Smooth muscle cell (in vitro differentiated cells): Measurements from ENCODE around the gene SEC62. TPM values are rescaled to one million over a fixed set of nuclear protein-coding genes. Genes with fewer than 3 reads are reported as not detected.

Source experiments
- DNase-seq: peaks from one replicate; lab custom pipeline; 2025; ENCODE audit not compliant: unreplicated experiment; lab: John Stamatoyannopoulos, UW
- H2AFZ ChIP-seq: fragments of 200-600 bp; sonication (generic); 2 replicates; pipeline ENCODE4 v1.6.0; 2016; ENCODE audit warnings: antibody characterized with exemption, low read depth, mild to moderate bottlenecking
- H3F3A ChIP-seq: fragments of 200-600 bp; sonication (generic); 2 replicates; pipeline ENCODE4 v1.6.0; 2017; ENCODE audit warnings: antibody characterized with exemption, low read depth
- H3K27ac ChIP-seq: fragments of 200-600 bp; sonication (generic); 2 replicates; pipeline ENCODE4 v1.5.1; 2016; ENCODE audit warnings: low read depth, mild to moderate bottlenecking
- H3K27me3 ChIP-seq: fragments of 200-600 bp; sonication (generic); 2 replicates; pipeline ENCODE4 v1.6.1; 2016; ENCODE audit warnings: low read depth, mild to moderate bottlenecking
- H3K36me3 ChIP-seq: fragments of 200-600 bp; sonication (generic); 2 replicates; pipeline ENCODE4 v1.5.1; 2016; ENCODE audit warnings: low read depth
- H3K4me1 ChIP-seq: fragments of 200-600 bp; sonication (generic); 2 replicates; pipeline ENCODE4 v1.5.1; 2016; ENCODE audit warnings: low read depth
- H3K4me2 ChIP-seq: fragments of 200-600 bp; sonication (generic); 2 replicates; pipeline ENCODE4 v1.6.0; 2016; ENCODE audit warnings: mild to moderate bottlenecking
- H3K4me3 ChIP-seq: fragments of 200-600 bp; sonication (generic); 2 replicates; pipeline ENCODE4 v1.5.1; 2016; ENCODE audit warnings: mild to moderate bottlenecking
- H3K79me2 ChIP-seq: fragments of 200-600 bp; sonication (generic); 2 replicates; pipeline ENCODE4 v1.6.0; 2016; ENCODE audit warnings: low read depth, mild to moderate bottlenecking
- H3K9ac ChIP-seq: fragments of 200-600 bp; sonication (generic); 2 replicates; pipeline ENCODE4 v1.6.0; 2016; ENCODE audit warnings: low read depth
- H3K9me3 ChIP-seq: fragments of 200-600 bp; sonication (generic); replicated peaks from 2 replicates; pipeline ENCODE4 v1.5.1; 2016; ENCODE audit warnings: low read depth
- H4K20me1 ChIP-seq: fragments of 200-600 bp; sonication (generic); 2 replicates; pipeline ENCODE4 v1.6.0; 2016; ENCODE audit warnings: low read depth
- CTCF ChIP-seq: fragments of 200-600 bp; sonication (generic); IDR thresholded peaks from 2 replicates; pipeline ENCODE4 v1.5.1; 2017; ENCODE audit warnings: borderline replicate concordance, mild to moderate bottlenecking, antibody characterized with exemption; ENCODE audit not compliant: insufficient read depth, poor library complexity, severe bottlenecking
- WGBS: methylation state at CpG from one replicate; pipeline ENCODE4 v1.1.7; 2016; ENCODE audit warnings: low lambda C conversion rate; 5-methylcytosine and 5-hydroxymethylcytosine counted together
- polyA plus RNA-seq: library from polyadenylated mRNA; unstranded; fragments of >200 nt; fragmentation: Nextera tagmentation; extraction: Ambion mirVana; gene quantifications from 2 replicates; pipeline ENCODE4 v1.2.1, GENCODE V29; 2016
- total RNA-seq: library from RNA; depleted of rRNA; stranded (reverse); fragments of >200 nt; gene quantifications from 2 replicates; pipeline ENCODE4 v1.2.3, GENCODE V29; 2014

The SEC62 gene
- total and polyA plus RNA-seq, 2 experiments from 2014 or later = 41.0 to 125 TPM

DNA sequence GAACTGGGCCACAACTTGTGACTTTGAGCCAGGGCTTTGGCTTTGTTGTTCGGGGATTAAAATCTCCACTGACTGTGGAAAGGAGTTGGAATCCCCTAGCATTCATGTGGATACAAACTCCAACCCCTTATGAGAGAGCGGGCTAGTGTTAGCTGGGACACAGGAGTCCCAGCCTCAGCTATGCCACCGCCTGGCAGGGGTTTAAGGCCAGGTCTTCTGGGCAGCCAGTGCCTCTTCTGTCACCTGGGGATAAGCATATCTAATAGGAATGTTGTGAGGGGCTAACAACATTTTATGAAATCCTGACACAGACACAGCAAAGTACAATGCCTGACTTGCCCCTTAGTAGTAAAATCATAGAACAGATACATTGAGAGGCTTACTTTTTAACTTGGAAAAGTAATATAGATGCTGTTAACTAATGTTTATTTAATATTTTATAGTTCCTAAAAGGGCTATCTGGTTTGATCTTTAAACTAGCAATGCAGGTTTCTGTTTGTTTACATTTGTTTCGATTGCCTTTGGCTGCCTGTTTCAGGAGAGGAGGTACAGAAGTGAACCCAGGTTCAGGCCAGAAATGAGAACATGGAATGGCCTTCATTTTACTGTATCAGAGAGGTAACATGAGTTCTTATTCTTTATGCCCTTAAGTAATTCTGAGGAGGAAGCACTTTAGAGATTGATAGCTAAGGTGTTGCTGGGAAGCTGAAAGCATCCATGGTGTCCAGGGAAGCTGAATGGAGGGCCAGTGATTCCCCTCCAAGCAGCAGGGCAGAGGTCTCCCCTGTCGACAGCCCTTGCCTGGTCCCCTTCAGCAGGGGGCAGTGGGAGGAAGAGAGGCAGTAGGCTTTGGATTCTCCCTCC lies 79.9 kb downstream of the SEC62 start:
- Histone ChIP-seq H3K79me2 (no peaks in the 10 kb centered on the region), H3K9ac (no peak overlapping the region), H3K36me3 (no peaks in the 10 kb centered on the region), H3K9me3 (no peaks in the 10 kb centered on the region), H4K20me1 (no peaks in the 10 kb centered on the region), H2AFZ (no peak overlapping the region), H3K27ac (no peak overlapping the region), H3K4me3 (no peak overlapping the region), H3K4me1 (no peaks in the 10 kb centered on the region), H3K4me2 (no peak overlapping the region), H3F3A (no peaks in the 10 kb centered on the region), H3K27me3 (peaks cover 9% of the 10 kb centered on the region)
- no peak for TF ChIP-seq CTCF
- DNase-seq = no peak
- WGBS = 87% methylated on average over 5 of the region's 5 CpGs

- H4K20me1 ChIP-seq = no peaks in the 10 kb centered on the region
- no peaks in the 10 kb centered on the region for H3K36me3 ChIP-seq
- H3K27me3 ChIP-seq = peaks cover 3% of the 10 kb centered on the region
- H3K9ac ChIP-seq = no peak overlapping the region
- DNase-seq = no peak
- no peaks in the 10 kb centered on the region for H3K4me1 ChIP-seq
- 95% methylated on average over 3 of the region's 3 CpGs for WGBS
- H2AFZ ChIP-seq = no peak overlapping the region
- H3K9me3 ChIP-seq = no peaks in the 10 kb centered on the region
- no peak overlapping the region for H3K27ac ChIP-seq
- H3K79me2 ChIP-seq = no peaks in the 10 kb centered on the region
- H3K4me2 ChIP-seq = no peak overlapping the region
- no peaks in the 10 kb centered on the region for H3F3A ChIP-seq
- no peak overlapping the region for H3K4me3 ChIP-seq
- no peak for TF ChIP-seq CTCF
Observed at GRCh38 chr3:170047133-170047404, 80.5 kb downstream of the SEC62 start.

Other genes starting within 250 kb of the SEC62 start
- gene TERC, start 201.7 kb upstream of the SEC62 start, total RNA-seq = 148 and 194 TPM in 2 replicates
- gene TERC, start 201.7 kb upstream of the SEC62 start, polyA plus RNA-seq = not detected in 2 replicates
- 1.7 and 2.2 TPM in 2 replicates for gene ACTRT3, start 197.2 kb upstream of the SEC62 start, total RNA-seq
- gene ACTRT3, start 197.2 kb upstream of the SEC62 start, polyA plus RNA-seq = 1.3 and 3.9 TPM in 2 replicates
- 29.9 and 33.3 TPM in 2 replicates for gene MYNN, start 193.4 kb upstream of the SEC62 start, total RNA-seq
- 12.4 and 17.2 TPM in 2 replicates for gene MYNN, start 193.4 kb upstream of the SEC62 start, polyA plus RNA-seq
- gene LRRIQ4, start 153.9 kb upstream of the SEC62 start, total RNA-seq = 0.18 TPM in 1 of 2 replicates, not detected in the other
- gene LRRIQ4, start 153.9 kb upstream of the SEC62 start, polyA plus RNA-seq = not detected in 2 replicates
- gene LRRC34, start 153.9 kb upstream of the SEC62 start, total RNA-seq = 1.8 and 2.4 TPM in 2 replicates
- 1.8 and 2.5 TPM in 2 replicates for gene LRRC34, start 153.9 kb upstream of the SEC62 start, polyA plus RNA-seq
- not detected in 2 replicates for gene LRRC31, start 96.9 kb upstream of the SEC62 start, total RNA-seq
- not detected in 2 replicates for gene LRRC31, start 96.9 kb upstream of the SEC62 start, polyA plus RNA-seq
- not detected in 2 replicates for gene SAMD7, start 55.2 kb upstream of the SEC62 start, total RNA-seq
- gene SAMD7, start 55.2 kb upstream of the SEC62 start, polyA plus RNA-seq = not detected in 2 replicates
- 2.3 TPM in 1 of 2 replicates, not detected in the other for gene GPR160, start 71.2 kb downstream of the SEC62 start, total RNA-seq
- gene GPR160, start 71.2 kb downstream of the SEC62 start, polyA plus RNA-seq = 0.83 TPM in 1 of 2 replicates, not detected in the other
- 27.1 and 28.8 TPM in 2 replicates for gene PHC3, start 214.9 kb downstream of the SEC62 start, total RNA-seq
- 33.1 and 41.3 TPM in 2 replicates for gene PHC3, start 214.9 kb downstream of the SEC62 start, polyA plus RNA-seq